Liver (tissue), 9 donors: ENCODE measurements around the gene RNF220. TPM values are rescaled to one million over a fixed set of nuclear protein-coding genes. Genes with fewer than 3 reads are reported as not detected.

Source experiments
- DNase-seq: peaks from one replicate; pipeline ENCODE4 v3.0.0-alpha.2; 2017; ENCODE audit warnings: low spot score
- H3K27ac ChIP-seq, 2 donors: one replicate each; pipeline ENCODE4 v1.7.0; 2013; ENCODE audit warnings: inconsistent platforms in 2 of 2, low read length in 2 of 2, control low read depth in 1 of 2, low read depth in 1 of 2, mild to moderate bottlenecking in 1 of 2
- H3K27me3 ChIP-seq, 4 donors: one replicate each; pipeline versions ENCODE4 v1.6.1 to v1.7.0; 2013; ENCODE audit warnings: low read length in 3 of 4, inconsistent platforms in 1 of 4, mild to moderate bottlenecking in 1 of 4, moderate library complexity in 1 of 4; ENCODE audit not compliant: control insufficient read depth in 4 of 4, insufficient read depth in 4 of 4
- H3K36me3 ChIP-seq, 4 donors: one replicate each; pipeline versions ENCODE4 v1.6.1 to v1.7.0; 2013; ENCODE audit warnings: low read length in 3 of 4, mild to moderate bottlenecking in 3 of 4, low read depth in 1 of 4, moderate library complexity in 1 of 4; ENCODE audit not compliant: control insufficient read depth in 4 of 4, insufficient read depth in 3 of 4
- H3K4me1 ChIP-seq, 4 donors: one replicate each; pipeline versions ENCODE4 v1.6.1 to v1.7.0; 2013; ENCODE audit warnings: low read length in 3 of 4, mild to moderate bottlenecking in 3 of 4, moderate library complexity in 1 of 4; ENCODE audit not compliant: control insufficient read depth in 4 of 4, insufficient read depth in 4 of 4
- H3K4me3 ChIP-seq, 3 donors: one replicate each; pipeline versions ENCODE4 v1.6.1 to v1.7.0; 2013; ENCODE audit warnings: low read length in 3 of 3, control low read depth in 1 of 3, low read depth in 1 of 3, mild to moderate bottlenecking in 1 of 3
- H3K9ac ChIP-seq, 2 donors: one replicate each; pipeline ENCODE4 v1.7.0; 2013; ENCODE audit warnings: low read length in 2 of 2, mild to moderate bottlenecking in 2 of 2, moderate library complexity in 2 of 2, control low read depth in 1 of 2, low read depth in 1 of 2
- H3K9me3 ChIP-seq, 4 donors: one replicate each; pipeline versions ENCODE4 v1.6.1 to v1.7.0; 2013; ENCODE audit warnings: low read length in 3 of 4; ENCODE audit not compliant: control insufficient read depth in 4 of 4
- EGR1 ChIP-seq, 2 donors: IDR thresholded peaks; 2 replicates each; pipeline ENCODE4 v1.6.1; 2016 to 2018; ENCODE audit warnings: antibody characterized with exemption in 2 of 2, low read depth in 2 of 2
- FOXA1 ChIP-seq: IDR thresholded peaks from 2 replicates; pipeline ENCODE4 v1.6.1; 2016; ENCODE audit warnings: antibody characterized with exemption
- FOXA2 ChIP-seq: IDR thresholded peaks from 2 replicates; pipeline ENCODE4 v1.6.1; 2016; ENCODE audit warnings: antibody characterized with exemption
- GABPA ChIP-seq, 2 donors: IDR thresholded peaks in 1 of 2; conservative IDR thresholded peaks in 1 of 2; 2 replicates each; pipeline ENCODE4 v1.6.1; 2016; ENCODE audit warnings: antibody characterized with exemption in 2 of 2, mild to moderate bottlenecking in 1 of 2, moderate library complexity in 1 of 2
- HNF4A ChIP-seq, 2 donors: conservative IDR thresholded peaks; 2 replicates each; pipeline ENCODE4 v1.6.1; 2016; ENCODE audit warnings: antibody characterized with exemption in 2 of 2, mild to moderate bottlenecking in 2 of 2
- JUND ChIP-seq, 2 donors: IDR thresholded peaks; 2 replicates each; pipeline ENCODE4 v1.6.1; 2016; ENCODE audit warnings: antibody characterized with exemption in 2 of 2
- NR2F2 ChIP-seq: IDR thresholded peaks from 2 replicates; pipeline ENCODE4 v1.6.1; 2016; ENCODE audit warnings: antibody characterized with exemption
- RAD21 ChIP-seq, 2 donors: IDR thresholded peaks; 2 replicates each; pipeline ENCODE4 v1.6.1; 2016; ENCODE audit warnings: antibody characterized with exemption in 2 of 2, mild to moderate bottlenecking in 2 of 2
- RXRA ChIP-seq, 2 donors: IDR thresholded peaks; 2 replicates each; pipeline ENCODE4 v1.6.1; 2017 to 2018; ENCODE audit warnings: antibody characterized with exemption in 2 of 2, mild to moderate bottlenecking in 1 of 2
- YY1 ChIP-seq: IDR thresholded peaks from 2 replicates; pipeline ENCODE4 v1.6.1; 2016; ENCODE audit warnings: antibody characterized with exemption, mild to moderate bottlenecking
- WGBS: extraction: QIAGEN DNeasy Blood & Tissue Kit; methylation state at CpG from one replicate; pipeline ENCODE4 v1.1.7; 2013; 5-methylcytosine and 5-hydroxymethylcytosine counted together
- polyA plus RNA-seq, 2 donors: library from polyadenylated mRNA; stranded (reverse) in 1 of 2; unstranded in 1 of 2; fragments of 200-250 nt in 1 of 2; fragments of >200 nt in 1 of 2; fragmentation: Nextera tagmentation in 1 of 2; extraction: Ambion mirVana in 1 of 2; gene quantifications; one replicate each; pipeline versions ENCODE4 v1.2.1 to v1.2.3, GENCODE V29; 2013 to 2015
- total RNA-seq, 2 donors: library from RNA; depleted of rRNA; stranded (reverse); fragments of >200 nt; gene quantifications; one replicate each; pipeline ENCODE4 v1.2.3, GENCODE V29; 2014
- TF ChIP-seq, protein P1 (sequence below): IDR thresholded peaks from 2 replicates; pipeline ENCODE4 v1.6.1; 2016; ENCODE audit warnings: antibody characterized with exemption
- TF ChIP-seq, protein P2 (sequence below): IDR thresholded peaks from 2 replicates; pipeline ENCODE4 v1.6.1; 2016; ENCODE audit warnings: antibody characterized with exemption, mild to moderate bottlenecking
- TF ChIP-seq, protein P3 (sequence below): IDR thresholded peaks from 2 replicates; pipeline ENCODE4 v1.6.1; 2016; ENCODE audit warnings: antibody characterized with exemption
- donor health status: healthy.
- donor health status: healthy.
- donor health status: healthy.
- donor health status: healthy.
- donor health status: healthy.

Gene RNF220
- total and polyA plus RNA-seq, 4 donors = 18.2 to 35.8 (median 26.1) TPM

DNA sequence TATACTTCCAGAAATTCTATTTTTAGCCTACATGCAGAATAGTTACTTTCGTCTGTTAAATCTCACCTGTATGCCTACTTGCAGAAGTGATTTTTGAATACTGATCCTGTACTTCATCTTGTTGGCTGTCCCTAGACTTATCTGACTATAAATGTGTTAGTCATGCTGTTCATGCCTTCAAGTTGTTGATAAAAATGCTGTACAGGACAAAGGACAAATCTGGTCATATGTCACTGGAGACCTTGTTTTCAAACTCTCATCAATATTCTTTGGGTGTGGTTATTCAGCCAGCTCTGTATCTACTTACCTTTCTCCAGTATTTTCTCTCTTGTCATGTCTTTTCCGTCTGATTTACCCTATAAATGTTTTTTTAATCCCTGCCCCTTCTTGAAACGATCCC, 132.9 kb downstream of the RNF220 start:
- TF ChIP-seq, protein P1, sequence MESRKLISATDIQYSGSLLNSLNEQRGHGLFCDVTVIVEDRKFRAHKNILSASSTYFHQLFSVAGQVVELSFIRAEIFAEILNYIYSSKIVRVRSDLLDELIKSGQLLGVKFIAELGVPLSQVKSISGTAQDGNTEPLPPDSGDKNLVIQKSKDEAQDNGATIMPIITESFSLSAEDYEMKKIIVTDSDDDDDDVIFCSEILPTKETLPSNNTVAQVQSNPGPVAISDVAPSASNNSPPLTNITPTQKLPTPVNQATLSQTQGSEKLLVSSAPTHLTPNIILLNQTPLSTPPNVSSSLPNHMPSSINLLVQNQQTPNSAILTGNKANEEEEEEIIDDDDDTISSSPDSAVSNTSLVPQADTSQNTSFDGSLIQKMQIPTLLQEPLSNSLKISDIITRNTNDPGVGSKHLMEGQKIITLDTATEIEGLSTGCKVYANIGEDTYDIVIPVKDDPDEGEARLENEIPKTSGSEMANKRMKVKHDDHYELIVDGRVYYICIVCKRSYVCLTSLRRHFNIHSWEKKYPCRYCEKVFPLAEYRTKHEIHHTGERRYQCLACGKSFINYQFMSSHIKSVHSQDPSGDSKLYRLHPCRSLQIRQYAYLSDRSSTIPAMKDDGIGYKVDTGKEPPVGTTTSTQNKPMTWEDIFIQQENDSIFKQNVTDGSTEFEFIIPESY = no peak
- no peak for TF ChIP-seq JUND (IDR thresholded peaks at IDR 0.05)
- TF ChIP-seq, protein P2, sequence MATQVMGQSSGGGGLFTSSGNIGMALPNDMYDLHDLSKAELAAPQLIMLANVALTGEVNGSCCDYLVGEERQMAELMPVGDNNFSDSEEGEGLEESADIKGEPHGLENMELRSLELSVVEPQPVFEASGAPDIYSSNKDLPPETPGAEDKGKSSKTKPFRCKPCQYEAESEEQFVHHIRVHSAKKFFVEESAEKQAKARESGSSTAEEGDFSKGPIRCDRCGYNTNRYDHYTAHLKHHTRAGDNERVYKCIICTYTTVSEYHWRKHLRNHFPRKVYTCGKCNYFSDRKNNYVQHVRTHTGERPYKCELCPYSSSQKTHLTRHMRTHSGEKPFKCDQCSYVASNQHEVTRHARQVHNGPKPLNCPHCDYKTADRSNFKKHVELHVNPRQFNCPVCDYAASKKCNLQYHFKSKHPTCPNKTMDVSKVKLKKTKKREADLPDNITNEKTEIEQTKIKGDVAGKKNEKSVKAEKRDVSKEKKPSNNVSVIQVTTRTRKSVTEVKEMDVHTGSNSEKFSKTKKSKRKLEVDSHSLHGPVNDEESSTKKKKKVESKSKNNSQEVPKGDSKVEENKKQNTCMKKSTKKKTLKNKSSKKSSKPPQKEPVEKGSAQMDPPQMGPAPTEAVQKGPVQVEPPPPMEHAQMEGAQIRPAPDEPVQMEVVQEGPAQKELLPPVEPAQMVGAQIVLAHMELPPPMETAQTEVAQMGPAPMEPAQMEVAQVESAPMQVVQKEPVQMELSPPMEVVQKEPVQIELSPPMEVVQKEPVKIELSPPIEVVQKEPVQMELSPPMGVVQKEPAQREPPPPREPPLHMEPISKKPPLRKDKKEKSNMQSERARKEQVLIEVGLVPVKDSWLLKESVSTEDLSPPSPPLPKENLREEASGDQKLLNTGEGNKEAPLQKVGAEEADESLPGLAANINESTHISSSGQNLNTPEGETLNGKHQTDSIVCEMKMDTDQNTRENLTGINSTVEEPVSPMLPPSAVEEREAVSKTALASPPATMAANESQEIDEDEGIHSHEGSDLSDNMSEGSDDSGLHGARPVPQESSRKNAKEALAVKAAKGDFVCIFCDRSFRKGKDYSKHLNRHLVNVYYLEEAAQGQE = no peak
- TF ChIP-seq GABPA (IDR thresholded peaks at IDR 0.05 in 1 of 2, conservative IDR thresholded peaks at IDR 0.05 in 1 of 2) = no peak
- no peak for TF ChIP-seq YY1
- no peak for TF ChIP-seq HNF4A (conservative IDR thresholded peaks at IDR 0.05)
- TF ChIP-seq RAD21 (IDR thresholded peaks at IDR 0.05) = no peak
- TF ChIP-seq, protein P3, sequence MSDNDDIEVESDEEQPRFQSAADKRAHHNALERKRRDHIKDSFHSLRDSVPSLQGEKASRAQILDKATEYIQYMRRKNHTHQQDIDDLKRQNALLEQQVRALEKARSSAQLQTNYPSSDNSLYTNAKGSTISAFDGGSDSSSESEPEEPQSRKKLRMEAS = no peak
- TF ChIP-seq EGR1 (IDR thresholded peaks at IDR 0.05; ENCODE audit: low read depth in 2 of 2) = no peak
- TF ChIP-seq NR2F2 = no peak
- TF ChIP-seq RXRA (IDR thresholded peaks at IDR 0.05) = no peak
- TF ChIP-seq FOXA1 = no peak
- TF ChIP-seq FOXA2 = no peak
- 80% methylated on average over 3 of the region's 3 CpGs for WGBS
- H3K27me3 ChIP-seq = peaks cover 0 to 3% (median 0%) of the 10 kb centered on the region in 4 donors
- no peaks in the 10 kb centered on the region for H3K36me3 ChIP-seq
- H3K4me3 ChIP-seq = no peak overlapping the region
- H3K9me3 ChIP-seq = peaks cover 0 to 3% (median 0%) of the 10 kb centered on the region in 4 donors
- H3K27ac ChIP-seq = no peak overlapping the region
- no peaks in the 10 kb centered on the region for H3K4me1 ChIP-seq
- DNase-seq = no peak
- no peak overlapping the region for H3K9ac ChIP-seq

- Histone ChIP-seq H3K27ac (no peak overlapping the region), H3K27me3 (peaks cover 0 to 5% (median 0%) of the 10 kb centered on the region in 4 donors), H3K9ac (no peak overlapping the region), H3K36me3 (no peaks in the 10 kb centered on the region), H3K4me3 (no peak overlapping the region), H3K9me3 (peaks cover 0 to 3% (median 0%) of the 10 kb centered on the region in 4 donors), H3K4me1 (no peaks in the 10 kb centered on the region)
- DNase-seq = no peak
- no peak for TF ChIP-seq RAD21 (IDR thresholded peaks at IDR 0.05)
- WGBS = 85% methylated on average over 6 of the region's 6 CpGs
These were observed 135.1 kb downstream of the RNF220 start for GRCh38 chr1:44539991-44540730.
